Natural killer cell (primary cell): Measurements from ENCODE around the gene ERF. TPM values are rescaled to one million over a fixed set of nuclear protein-coding genes. Genes with fewer than 3 reads are reported as not detected.

Source experiments
- ATAC-seq, 3 donors: fragments of 150-1000 bp in 2 of 3; fragments of 200-7000 bp in 1 of 3; cut with Tn5 transposase; 1 replicate in 1 of 3; 2 replicates in 2 of 3; pipeline ENCODE4 v1.10.0; 2021; ENCODE audit warnings: mild to moderate bottlenecking in 2 of 3, moderate library complexity in 2 of 3
- DNase-seq, 2 donors: peaks; one replicate each; pipeline versions ENCODE4 v3.0.0 to v3.0.0-alpha.2; 2013 to 2021; ENCODE audit warnings: mixed read lengths in 1 of 2
- H3K27ac ChIP-seq: one replicate; pipeline ENCODE4 v1.5.1; 2013; ENCODE audit warnings: mild to moderate bottlenecking, low read length
- H3K27me3 ChIP-seq: one replicate; pipeline ENCODE4 v1.6.1; 2013; ENCODE audit warnings: low read length; ENCODE audit not compliant: control insufficient read depth, insufficient read depth
- H3K36me3 ChIP-seq: one replicate; pipeline ENCODE4 v1.6.1; 2013; ENCODE audit warnings: low read length; ENCODE audit not compliant: control insufficient read depth, insufficient read depth
- H3K4me1 ChIP-seq: one replicate; pipeline ENCODE4 v1.6.1; 2013; ENCODE audit warnings: low read length; ENCODE audit not compliant: control insufficient read depth, insufficient read depth
- H3K4me3 ChIP-seq: one replicate; pipeline ENCODE4 v1.5.1; 2013; ENCODE audit warnings: low read length
- H3K9me3 ChIP-seq: one replicate; pipeline ENCODE4 v1.6.1; 2013; ENCODE audit warnings: low read length; ENCODE audit not compliant: control insufficient read depth, insufficient read depth
- H3K27ac Mint-ChIP-seq, 2 donors: one replicate each; pipeline ENCODE4 v1.8.0; 2022; ENCODE audit warnings: mild to moderate bottlenecking in 2 of 2, mixed read lengths in 2 of 2, moderate library complexity in 1 of 2
- H3K27me3 Mint-ChIP-seq, 2 donors: one replicate each; pipeline ENCODE4 v1.8.0; 2022; ENCODE audit warnings: low read depth in 2 of 2, mixed read lengths in 2 of 2
- H3K36me3 Mint-ChIP-seq: one replicate; pipeline ENCODE4 v1.8.0; 2022; ENCODE audit warnings: mixed read lengths
- H3K4me1 Mint-ChIP-seq, 2 donors: one replicate each; pipeline ENCODE4 v1.8.0; 2022; ENCODE audit warnings: mixed read lengths in 2 of 2
- H3K4me3 Mint-ChIP-seq: one replicate; pipeline ENCODE4 v1.8.0; 2022; ENCODE audit warnings: mild to moderate bottlenecking, moderate library complexity, mixed read lengths
- H3K9me3 Mint-ChIP-seq, 2 donors: one replicate each; pipeline ENCODE4 v1.8.0; 2022; ENCODE audit warnings: mixed read lengths in 2 of 2
- WGBS: methylation state at CpG from one replicate; pipeline ENCODE4 v1.1.7; 2013; ENCODE audit warnings: missing lambda C conversion rate; ENCODE audit not compliant: insufficient coverage; 5-methylcytosine and 5-hydroxymethylcytosine counted together
- intact Hi-C: fragments of 100-400 bp; cut with micrococcal nuclease; formaldehyde crosslinking; loops from one replicate; pipeline ENCODE4 v1.14.2; 2022
- total RNA-seq, 4 donors: library from RNA; stranded (reverse); fragments of 120-200 nt in 1 of 4; gene quantifications; one replicate each; pipeline versions ENCODE4 v1.2.3 to v1.2.4, GENCODE V29; 2013 to 2022
- TF ChIP-seq, protein P1 (sequence below): fragments of 200-600 bp; IDR thresholded peaks from one replicate; pipeline ENCODE4 v1.8.0; 2022; ENCODE audit warnings: antibody characterized with exemption

ERF gene
- 100 to 1,000 TPM in 1 of 3 donors, 10 to 100 TPM in 2; 58.3 to 115 (median 75.6) TPM for total RNA-seq
- 15.1 TPM for total RNA-seq (2013)

DNA sequence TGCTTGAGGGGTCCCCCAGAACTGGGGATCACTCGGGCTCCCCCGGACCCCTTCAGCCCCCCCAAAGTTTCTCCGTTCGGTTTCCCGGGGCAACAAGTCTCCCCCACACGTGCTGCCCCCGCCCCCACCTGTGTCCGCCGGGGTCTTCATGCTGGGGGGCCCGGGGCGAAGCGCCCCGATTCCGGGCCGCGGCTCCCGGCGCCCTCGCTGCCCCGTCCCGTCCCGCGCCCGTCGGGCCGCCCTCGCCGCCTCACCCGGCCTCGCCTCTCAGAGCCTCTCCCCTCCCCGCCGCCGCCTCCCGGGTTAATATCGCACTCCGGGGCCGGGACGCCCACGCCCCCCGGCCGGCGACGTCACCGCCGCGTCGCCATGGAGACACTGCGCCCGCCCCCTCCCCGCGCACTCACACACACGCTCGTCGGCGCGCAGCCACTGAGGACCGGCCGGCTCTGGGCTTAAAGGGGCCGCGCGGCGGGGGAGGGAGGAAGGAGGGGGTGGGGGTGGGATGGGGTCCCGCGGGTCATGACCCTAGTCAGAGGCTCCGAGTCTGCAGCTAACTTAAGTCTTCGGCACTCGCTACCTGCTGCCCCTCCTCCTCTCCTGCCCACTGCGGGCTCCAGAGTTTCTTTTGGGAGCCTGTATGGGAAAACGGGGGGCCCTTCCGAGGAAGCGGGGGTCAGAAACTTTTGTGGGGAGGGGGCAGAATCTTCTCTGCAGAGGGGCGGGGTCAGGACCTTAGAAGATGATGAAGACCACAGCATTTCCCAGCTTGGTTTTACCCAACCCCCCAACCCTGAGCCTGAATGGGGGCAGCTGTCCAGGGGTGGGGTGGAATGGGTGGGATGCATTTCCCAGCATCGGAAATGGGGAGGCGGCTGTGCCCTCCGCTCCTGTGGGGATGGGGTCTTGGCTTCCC lies at the start of gene ERF:
Gene ERF, minus strand, starts transcription at position 279 of the 916 bp plus-strand sequence. Its CDS starts 129 bp downstream, at position 150.
- Histone ChIP-seq H3K27ac (peak within 1 kb of the TSS; percentile 100), H3K9me3 (no peaks in the 10 kb centered on the region), H3K27me3 (no peaks in the 10 kb centered on the region), H3K4me3 (peak within 1 kb of the TSS; percentile 100), H3K36me3 (peaks cover 1% of the 10 kb centered on the region), H3K4me1 (peaks cover 40% of the 10 kb centered on the region)
- TF ChIP-seq, protein P1, sequence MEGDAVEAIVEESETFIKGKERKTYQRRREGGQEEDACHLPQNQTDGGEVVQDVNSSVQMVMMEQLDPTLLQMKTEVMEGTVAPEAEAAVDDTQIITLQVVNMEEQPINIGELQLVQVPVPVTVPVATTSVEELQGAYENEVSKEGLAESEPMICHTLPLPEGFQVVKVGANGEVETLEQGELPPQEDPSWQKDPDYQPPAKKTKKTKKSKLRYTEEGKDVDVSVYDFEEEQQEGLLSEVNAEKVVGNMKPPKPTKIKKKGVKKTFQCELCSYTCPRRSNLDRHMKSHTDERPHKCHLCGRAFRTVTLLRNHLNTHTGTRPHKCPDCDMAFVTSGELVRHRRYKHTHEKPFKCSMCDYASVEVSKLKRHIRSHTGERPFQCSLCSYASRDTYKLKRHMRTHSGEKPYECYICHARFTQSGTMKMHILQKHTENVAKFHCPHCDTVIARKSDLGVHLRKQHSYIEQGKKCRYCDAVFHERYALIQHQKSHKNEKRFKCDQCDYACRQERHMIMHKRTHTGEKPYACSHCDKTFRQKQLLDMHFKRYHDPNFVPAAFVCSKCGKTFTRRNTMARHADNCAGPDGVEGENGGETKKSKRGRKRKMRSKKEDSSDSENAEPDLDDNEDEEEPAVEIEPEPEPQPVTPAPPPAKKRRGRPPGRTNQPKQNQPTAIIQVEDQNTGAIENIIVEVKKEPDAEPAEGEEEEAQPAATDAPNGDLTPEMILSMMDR = no peak
- Mint-ChIP-seq H3K36me3 (no peaks in the 10 kb centered on the region), H3K4me1 (peaks cover 17 to 32% of the 10 kb centered on the region in 2 donors), H3K27ac (peak within 1 kb of the TSS; percentile 61 to 95), H3K4me3 (peak within 1 kb of the TSS; percentile 78), H3K9me3 (no peaks in the 10 kb centered on the region), H3K27me3 (no peaks in the 10 kb centered on the region)
- ATAC-seq (peak; percentile 77 to 94 (median 88)), DNase-seq (peak; percentile 96 to 97)
- intact Hi-C loops = loop anchor here (1.0 kb wide), 2 partner anchors 11 to 13 kb away; no protein-coding TSS in a partner anchor
- WGBS = under 1% methylated on average over 53 of the region's 75 CpGs

DNA sequence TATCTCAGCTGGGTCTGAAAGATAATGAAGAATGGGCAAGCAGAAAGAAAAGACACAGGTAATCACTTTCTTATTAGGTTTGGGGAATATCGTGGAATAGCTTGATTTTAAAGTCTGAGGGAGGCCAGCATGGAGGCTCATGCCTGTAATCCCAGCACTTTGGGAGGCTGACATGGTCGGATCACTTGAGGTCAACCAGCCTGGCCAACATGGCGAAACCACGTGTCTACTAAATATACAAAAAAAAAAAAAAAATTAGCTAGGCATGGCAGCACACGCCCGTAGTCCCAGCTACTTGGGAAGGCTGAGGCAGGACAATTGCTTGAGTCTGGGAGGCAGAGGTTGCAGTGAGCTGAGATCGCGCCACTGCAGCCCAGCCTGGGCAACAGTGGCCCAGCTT lies 48.9 kb upstream of the ERF start:
- H3K27me3 Mint-ChIP-seq = peaks cover 0 to 11% of the 10 kb centered on the region in 2 donors
- H3K27ac Mint-ChIP-seq = no peak overlapping the region
- no peak for ATAC-seq
- H3K4me3 ChIP-seq = no peak overlapping the region
- H3K4me3 Mint-ChIP-seq = no peak overlapping the region
- H3K4me1 ChIP-seq = peaks cover 17% of the 10 kb centered on the region
- no peaks in the 10 kb centered on the region for H3K9me3 Mint-ChIP-seq
- H3K36me3 ChIP-seq = no peaks in the 10 kb centered on the region
- H3K27ac ChIP-seq = no peak overlapping the region
- H3K36me3 Mint-ChIP-seq = no peaks in the 10 kb centered on the region
- peaks cover 12 to 20% of the 10 kb centered on the region in 2 donors for H3K4me1 Mint-ChIP-seq
- intact Hi-C loops = loop anchor here (2.0 kb wide), 1 partner anchor 21 kb away; the partner anchor contains the start of gene MEGF8
- H3K9me3 ChIP-seq = no peaks in the 10 kb centered on the region
- WGBS = 85% methylated on average over 7 of the region's 8 CpGs
- no peaks in the 10 kb centered on the region for H3K27me3 ChIP-seq
- TF ChIP-seq, protein P1 = no peak
- DNase-seq = no peak

DNA sequence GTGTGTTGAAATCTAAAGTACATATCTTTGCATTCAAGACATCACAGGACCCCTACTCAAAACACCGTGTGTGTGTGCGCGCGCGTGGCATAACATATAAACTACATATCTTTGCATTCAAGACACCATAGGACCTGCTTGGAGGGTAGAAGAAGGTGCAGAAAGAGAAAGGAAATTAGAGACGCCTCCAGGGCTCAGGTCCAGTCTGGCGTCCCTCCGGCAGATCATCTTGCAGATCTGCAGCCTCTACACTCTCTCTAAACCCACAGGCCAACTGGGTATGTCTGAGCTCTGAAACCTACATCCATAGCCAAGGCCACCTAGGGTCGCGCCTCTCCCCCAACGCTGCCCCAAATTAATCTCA lies 48.2 kb upstream of the ERF start:
- peaks cover 17% of the 10 kb centered on the region for H3K4me1 ChIP-seq
- peaks cover 0 to 10% of the 10 kb centered on the region in 2 donors for H3K27me3 Mint-ChIP-seq
- H3K4me3 Mint-ChIP-seq = peak overlapping the region; percentile 79
- ATAC-seq (no peak), DNase-seq (no peak)
- WGBS = 89% methylated on average over 6 of the region's 11 CpGs
- intact Hi-C loops = loop anchor here (2.0 kb wide), 1 partner anchor 22 kb away; the partner anchor contains the start of gene MEGF8
- no peaks in the 10 kb centered on the region for H3K36me3 ChIP-seq
- no peaks in the 10 kb centered on the region for H3K27me3 ChIP-seq
- H3K27ac Mint-ChIP-seq = peak overlapping the region in 1 of 2 donors; percentile 74
- H3K4me3 ChIP-seq = peak overlapping the region; percentile 64
- peaks cover 12 to 20% of the 10 kb centered on the region in 2 donors for H3K4me1 Mint-ChIP-seq
- H3K36me3 Mint-ChIP-seq = no peaks in the 10 kb centered on the region
- TF ChIP-seq, protein P1 = no peak
- peak overlapping the region; percentile 22 for H3K27ac ChIP-seq
- H3K9me3 ChIP-seq = no peaks in the 10 kb centered on the region
- no peaks in the 10 kb centered on the region for H3K9me3 Mint-ChIP-seq
